H1 (cell line): Measurements from ENCODE around the gene KANSL1. TPM values are rescaled to one million over a fixed set of nuclear protein-coding genes. Genes with fewer than 3 reads are reported as not detected.

Source experiments
- ASH2L ChIP-seq: fragments of 200-600, 300-600 bp; sonication (generic); IDR thresholded peaks from one replicate; pipeline ENCODE4 v1.7.1; 2017; ENCODE audit warnings: low read length
- BCL11A ChIP-seq, 2 experiments: IDR thresholded peaks; one replicate each; pipeline ENCODE4 v1.6.1; 2011; ENCODE audit warnings: low read depth in 2 of 2, low read length in 2 of 2, mild to moderate bottlenecking in 2 of 2
- EP300 ChIP-seq, 2 experiments: IDR thresholded peaks; 1 replicate in 1 of 2; 2 replicates in 1 of 2; pipeline ENCODE4 v1.6.1; 2011 to 2012; ENCODE audit warnings: low read depth in 2 of 2, low read length in 2 of 2, mild to moderate bottlenecking in 2 of 2, borderline replicate concordance in 1 of 2, inconsistent platforms in 1 of 2, moderate library complexity in 1 of 2
- FOSL1 ChIP-seq: IDR thresholded peaks from 2 replicates; pipeline ENCODE4 v1.6.1; 2011; ENCODE audit warnings: mild to moderate bottlenecking, low read depth, low read length, moderate library complexity; ENCODE audit not compliant: insufficient read depth
- JUND ChIP-seq: IDR thresholded peaks from 2 replicates; pipeline ENCODE4 v1.6.1; 2011; ENCODE audit warnings: mild to moderate bottlenecking, improper control_type of control experiment, low read length
- POLR2AphosphoS5 ChIP-seq: IDR thresholded peaks from 2 replicates; pipeline ENCODE4 v1.6.1; 2011; ENCODE audit warnings: low read depth, low read length
- SAP30 ChIP-seq: fragments of 300-600 bp; sonication (generic); IDR thresholded peaks from 2 replicates; pipeline ENCODE4 v1.7.1; 2012; ENCODE audit warnings: low read length, moderate library complexity, mild to moderate bottlenecking, inconsistent platforms; ENCODE audit not compliant: insufficient read depth, insufficient replicate concordance
- TEAD4 ChIP-seq: IDR thresholded peaks from 2 replicates; pipeline ENCODE4 v1.6.1; 2012; ENCODE audit warnings: low read depth, low read length, inconsistent platforms, mixed read lengths
- polyA plus RNA-seq, 7 experiments: library from polyadenylated mRNA; depleted of rRNA in 3 of 7; stranded (reverse) in 5 of 7; unstranded in 2 of 7; fragments of >200 nt in 5 of 7; fragments of 200-250 nt in 2 of 7; gene quantifications; 1 replicate in 5 of 7; 2 replicates in 1 of 7; 4 replicates in 1 of 7; pipeline versions ENCODE4 v1.2.1 to v1.2.3, GENCODE V29; 2011 to 2013; ENCODE audit warnings: missing spikeins in 2 of 7, mixed read lengths in 2 of 7
- total RNA-seq: library from RNA; stranded (reverse); fragmentation: NEBNext Ultra II Directional; extraction: Animal tissue kit (Norgen Biotek cat#: 25700); gene quantifications from 2 replicates; pipeline ENCODE4 v1.2.1, GENCODE V29; 2021
- TF ChIP-seq, protein P1 (sequence below): fragments of 300-600 bp; sonication (generic); IDR thresholded peaks from 2 replicates; pipeline ENCODE4 v1.7.1; 2012; ENCODE audit warnings: low read length, moderate library complexity, mild to moderate bottlenecking, inconsistent platforms; ENCODE audit not compliant: insufficient replicate concordance

KANSL1 gene
- total and polyA plus RNA-seq, 2 of the 8 experiments (the other 6 are each of a cell fraction or from before 2014, with no cell fraction given): 34.0 to 128 TPM

DNA sequence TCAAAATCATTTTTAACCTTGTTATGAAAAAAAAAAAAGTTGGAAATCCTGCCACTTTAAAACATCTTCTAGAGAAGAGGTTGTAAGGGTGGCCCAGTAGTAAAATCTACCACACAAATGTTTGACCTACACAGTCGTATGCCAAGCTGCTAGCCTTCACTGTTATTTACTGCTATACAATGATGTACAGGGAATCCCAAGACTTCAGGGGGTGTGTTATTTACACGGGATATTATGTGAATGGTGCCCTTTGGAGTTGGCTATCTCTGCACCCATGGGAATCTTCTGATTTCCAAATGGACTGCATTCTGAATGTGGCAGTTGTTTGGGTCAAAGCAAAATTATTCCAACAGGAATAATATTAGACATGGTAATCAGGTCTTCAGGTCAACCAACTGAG lies 148.2 kb downstream of the KANSL1 start (continued):
- TF ChIP-seq, protein P1, sequence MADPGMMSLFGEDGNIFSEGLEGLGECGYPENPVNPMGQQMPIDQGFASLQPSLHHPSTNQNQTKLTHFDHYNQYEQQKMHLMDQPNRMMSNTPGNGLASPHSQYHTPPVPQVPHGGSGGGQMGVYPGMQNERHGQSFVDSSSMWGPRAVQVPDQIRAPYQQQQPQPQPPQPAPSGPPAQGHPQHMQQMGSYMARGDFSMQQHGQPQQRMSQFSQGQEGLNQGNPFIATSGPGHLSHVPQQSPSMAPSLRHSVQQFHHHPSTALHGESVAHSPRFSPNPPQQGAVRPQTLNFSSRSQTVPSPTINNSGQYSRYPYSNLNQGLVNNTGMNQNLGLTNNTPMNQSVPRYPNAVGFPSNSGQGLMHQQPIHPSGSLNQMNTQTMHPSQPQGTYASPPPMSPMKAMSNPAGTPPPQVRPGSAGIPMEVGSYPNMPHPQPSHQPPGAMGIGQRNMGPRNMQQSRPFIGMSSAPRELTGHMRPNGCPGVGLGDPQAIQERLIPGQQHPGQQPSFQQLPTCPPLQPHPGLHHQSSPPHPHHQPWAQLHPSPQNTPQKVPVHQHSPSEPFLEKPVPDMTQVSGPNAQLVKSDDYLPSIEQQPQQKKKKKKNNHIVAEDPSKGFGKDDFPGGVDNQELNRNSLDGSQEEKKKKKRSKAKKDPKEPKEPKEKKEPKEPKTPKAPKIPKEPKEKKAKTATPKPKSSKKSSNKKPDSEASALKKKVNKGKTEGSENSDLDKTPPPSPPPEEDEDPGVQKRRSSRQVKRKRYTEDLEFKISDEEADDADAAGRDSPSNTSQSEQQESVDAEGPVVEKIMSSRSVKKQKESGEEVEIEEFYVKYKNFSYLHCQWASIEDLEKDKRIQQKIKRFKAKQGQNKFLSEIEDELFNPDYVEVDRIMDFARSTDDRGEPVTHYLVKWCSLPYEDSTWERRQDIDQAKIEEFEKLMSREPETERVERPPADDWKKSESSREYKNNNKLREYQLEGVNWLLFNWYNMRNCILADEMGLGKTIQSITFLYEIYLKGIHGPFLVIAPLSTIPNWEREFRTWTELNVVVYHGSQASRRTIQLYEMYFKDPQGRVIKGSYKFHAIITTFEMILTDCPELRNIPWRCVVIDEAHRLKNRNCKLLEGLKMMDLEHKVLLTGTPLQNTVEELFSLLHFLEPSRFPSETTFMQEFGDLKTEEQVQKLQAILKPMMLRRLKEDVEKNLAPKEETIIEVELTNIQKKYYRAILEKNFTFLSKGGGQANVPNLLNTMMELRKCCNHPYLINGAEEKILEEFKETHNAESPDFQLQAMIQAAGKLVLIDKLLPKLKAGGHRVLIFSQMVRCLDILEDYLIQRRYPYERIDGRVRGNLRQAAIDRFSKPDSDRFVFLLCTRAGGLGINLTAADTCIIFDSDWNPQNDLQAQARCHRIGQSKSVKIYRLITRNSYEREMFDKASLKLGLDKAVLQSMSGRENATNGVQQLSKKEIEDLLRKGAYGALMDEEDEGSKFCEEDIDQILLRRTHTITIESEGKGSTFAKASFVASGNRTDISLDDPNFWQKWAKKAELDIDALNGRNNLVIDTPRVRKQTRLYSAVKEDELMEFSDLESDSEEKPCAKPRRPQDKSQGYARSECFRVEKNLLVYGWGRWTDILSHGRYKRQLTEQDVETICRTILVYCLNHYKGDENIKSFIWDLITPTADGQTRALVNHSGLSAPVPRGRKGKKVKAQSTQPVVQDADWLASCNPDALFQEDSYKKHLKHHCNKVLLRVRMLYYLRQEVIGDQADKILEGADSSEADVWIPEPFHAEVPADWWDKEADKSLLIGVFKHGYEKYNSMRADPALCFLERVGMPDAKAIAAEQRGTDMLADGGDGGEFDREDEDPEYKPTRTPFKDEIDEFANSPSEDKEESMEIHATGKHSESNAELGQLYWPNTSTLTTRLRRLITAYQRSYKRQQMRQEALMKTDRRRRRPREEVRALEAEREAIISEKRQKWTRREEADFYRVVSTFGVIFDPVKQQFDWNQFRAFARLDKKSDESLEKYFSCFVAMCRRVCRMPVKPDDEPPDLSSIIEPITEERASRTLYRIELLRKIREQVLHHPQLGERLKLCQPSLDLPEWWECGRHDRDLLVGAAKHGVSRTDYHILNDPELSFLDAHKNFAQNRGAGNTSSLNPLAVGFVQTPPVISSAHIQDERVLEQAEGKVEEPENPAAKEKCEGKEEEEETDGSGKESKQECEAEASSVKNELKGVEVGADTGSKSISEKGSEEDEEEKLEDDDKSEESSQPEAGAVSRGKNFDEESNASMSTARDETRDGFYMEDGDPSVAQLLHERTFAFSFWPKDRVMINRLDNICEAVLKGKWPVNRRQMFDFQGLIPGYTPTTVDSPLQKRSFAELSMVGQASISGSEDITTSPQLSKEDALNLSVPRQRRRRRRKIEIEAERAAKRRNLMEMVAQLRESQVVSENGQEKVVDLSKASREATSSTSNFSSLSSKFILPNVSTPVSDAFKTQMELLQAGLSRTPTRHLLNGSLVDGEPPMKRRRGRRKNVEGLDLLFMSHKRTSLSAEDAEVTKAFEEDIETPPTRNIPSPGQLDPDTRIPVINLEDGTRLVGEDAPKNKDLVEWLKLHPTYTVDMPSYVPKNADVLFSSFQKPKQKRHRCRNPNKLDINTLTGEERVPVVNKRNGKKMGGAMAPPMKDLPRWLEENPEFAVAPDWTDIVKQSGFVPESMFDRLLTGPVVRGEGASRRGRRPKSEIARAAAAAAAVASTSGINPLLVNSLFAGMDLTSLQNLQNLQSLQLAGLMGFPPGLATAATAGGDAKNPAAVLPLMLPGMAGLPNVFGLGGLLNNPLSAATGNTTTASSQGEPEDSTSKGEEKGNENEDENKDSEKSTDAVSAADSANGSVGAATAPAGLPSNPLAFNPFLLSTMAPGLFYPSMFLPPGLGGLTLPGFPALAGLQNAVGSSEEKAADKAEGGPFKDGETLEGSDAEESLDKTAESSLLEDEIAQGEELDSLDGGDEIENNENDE: no peak
- no peak for TF ChIP-seq ASH2L
- no peak for TF ChIP-seq POLR2AphosphoS5
- no peak for TF ChIP-seq TEAD4
- TF ChIP-seq FOSL1: no peak
- TF ChIP-seq BCL11A (IDR thresholded peaks at IDR 0.05; ENCODE audit: low read depth in 2 of 2, low read length in 2 of 2): no peak
- no peak for TF ChIP-seq SAP30
- TF ChIP-seq EP300 (IDR thresholded peaks at IDR 0.05; ENCODE audit: borderline replicate concordance in 1 of 2, low read depth in 2 of 2, low read length in 2 of 2): no peak
- TF ChIP-seq JUND: no peak
